H1 (cell line): ENCODE data around the gene EFCAB13. TPM values are rescaled to one million over a fixed set of nuclear protein-coding genes. Genes with fewer than 3 reads are reported as not detected.

Experiments
- HDAC6 ChIP-seq: IDR thresholded peaks from one replicate; pipeline ENCODE4 v1.7.1; 2012; ENCODE audit warnings: low read depth, mild to moderate bottlenecking, inconsistent platforms, low read length, moderate library complexity
- SRF ChIP-seq: IDR thresholded peaks from 2 replicates; pipeline ENCODE4 v1.6.1; 2011; ENCODE audit warnings: mild to moderate bottlenecking, low read depth, low read length, moderate library complexity
- TAF7 ChIP-seq: optimal IDR thresholded peaks from 2 replicates; pipeline ENCODE3; 2011; ENCODE audit warnings: low read depth, mild to moderate bottlenecking, inconsistent platforms, low read length, moderate library complexity, borderline replicate concordance
- polyA plus RNA-seq, 7 experiments: library from polyadenylated mRNA; depleted of rRNA in 3 of 7; stranded (reverse) in 5 of 7; unstranded in 2 of 7; fragments of >200 nt in 5 of 7; fragments of 200-250 nt in 2 of 7; gene quantifications; 1 replicate in 5 of 7; 2 replicates in 1 of 7; 4 replicates in 1 of 7; pipeline versions ENCODE4 v1.2.1 to v1.2.3, GENCODE V29; 2011 to 2013; ENCODE audit warnings: missing spikeins in 2 of 7, mixed read lengths in 2 of 7
- total RNA-seq: library from RNA; stranded (reverse); fragmentation: NEBNext Ultra II Directional; extraction: Animal tissue kit (Norgen Biotek cat#: 25700); gene quantifications from 2 replicates; pipeline ENCODE4 v1.2.1, GENCODE V29; 2021

EFCAB13 gene
- total and polyA plus RNA-seq, 2 of the 8 experiments (the other 6 are each of a cell fraction or from before 2014, with no cell fraction given), result 0.12 to 2.0 TPM

GRCh38 chr17:47278561-47278960 lies 45.2 kb upstream of the EFCAB13 start (continued):
- TF ChIP-seq SRF (no peak), TAF7 (no peak), HDAC6 (no peak)
